GM19468 (cell line): ENCODE data around the gene ADGRD1.

ENCODE experiments used
- ATAC-seq: cut with Tn5 transposase; IDR thresholded peaks from one replicate; pipeline ENCODE4 v1.9.1; 2021; ENCODE audit warnings: mild to moderate bottlenecking, moderate library complexity, moderate number of reproducible peaks; ENCODE audit not compliant: unreplicated experiment; ENCODE audit errors: extremely low read depth

Gene ADGRD1

DNA sequence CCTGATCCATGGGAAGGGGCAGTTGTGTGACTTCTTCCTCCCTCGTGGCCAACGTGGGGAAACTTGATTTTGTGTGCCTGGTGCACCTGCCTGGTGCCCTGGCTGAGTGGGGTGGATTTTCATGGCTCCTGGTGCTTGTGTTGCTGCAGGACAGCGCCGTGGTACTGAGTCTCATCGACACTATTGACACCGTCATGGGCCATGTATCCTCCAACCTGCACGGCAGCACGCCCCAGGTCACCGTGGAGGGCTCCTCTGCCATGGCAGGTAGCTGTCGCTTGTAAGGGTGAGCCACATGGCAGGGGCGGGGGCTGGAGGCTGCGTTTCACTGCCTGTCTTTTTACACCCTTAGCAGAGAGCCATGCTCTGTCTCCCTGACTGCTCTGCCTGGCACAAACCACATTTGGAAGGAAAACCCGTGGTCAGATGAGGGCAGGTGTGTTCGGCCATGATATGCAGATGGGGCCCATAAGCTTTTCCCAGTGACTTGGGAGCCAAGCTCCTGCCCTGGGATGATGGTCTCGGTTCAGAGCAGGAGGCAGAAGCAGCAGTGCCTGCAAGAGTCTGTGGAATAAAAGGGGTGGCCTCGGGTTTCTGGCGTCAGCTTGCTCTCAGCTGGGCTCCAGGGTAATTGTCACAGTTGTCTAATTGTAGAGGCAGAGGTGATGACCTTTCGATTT, 49.5 kb downstream of the ADGRD1 start:
- ATAC-seq: no peak

DNA sequence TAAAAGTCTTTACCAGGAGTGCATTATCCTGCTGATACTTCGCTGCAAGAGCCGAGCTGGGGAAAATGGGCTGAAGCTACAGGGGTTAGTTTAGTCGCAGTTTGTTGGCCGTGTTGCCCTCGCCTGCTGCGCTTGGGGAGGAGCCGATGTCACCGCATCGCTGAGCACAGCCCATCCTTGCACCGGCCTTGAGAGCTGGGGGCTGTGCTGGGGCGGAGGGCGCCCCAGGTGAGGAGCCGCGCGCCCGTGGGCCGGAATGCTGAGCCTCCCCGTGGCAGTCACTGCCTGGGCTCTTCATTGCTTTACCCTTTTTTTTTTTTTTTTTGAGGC, 50.0 kb downstream of the ADGRD1 start:
- ATAC-seq: no peak

DNA sequence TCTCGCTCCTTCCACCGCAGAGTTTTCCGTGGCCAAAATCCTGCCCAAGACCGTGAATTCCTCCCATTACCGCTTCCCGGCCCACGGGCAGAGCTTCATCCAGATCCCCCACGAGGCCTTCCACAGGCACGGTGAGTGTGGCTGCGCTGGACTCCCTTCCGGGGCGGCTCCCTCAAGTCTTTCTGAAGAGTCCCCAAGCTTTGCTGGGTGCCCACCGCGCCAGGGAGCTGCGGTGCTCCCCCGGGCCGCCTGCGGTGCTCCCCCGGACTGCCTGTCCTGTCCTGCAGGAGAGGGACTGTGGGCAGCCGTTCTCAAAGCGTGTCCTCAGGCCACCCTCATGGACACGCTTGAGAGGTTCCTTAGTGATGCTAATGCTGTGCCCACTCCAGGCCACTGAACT, 50.5 kb downstream of the ADGRD1 start:
- no peak for ATAC-seq

- ATAC-seq: no peak
Measured at GRCh38 chr12:131005161-131006035, 51.7 kb downstream of the ADGRD1 start.

DNA sequence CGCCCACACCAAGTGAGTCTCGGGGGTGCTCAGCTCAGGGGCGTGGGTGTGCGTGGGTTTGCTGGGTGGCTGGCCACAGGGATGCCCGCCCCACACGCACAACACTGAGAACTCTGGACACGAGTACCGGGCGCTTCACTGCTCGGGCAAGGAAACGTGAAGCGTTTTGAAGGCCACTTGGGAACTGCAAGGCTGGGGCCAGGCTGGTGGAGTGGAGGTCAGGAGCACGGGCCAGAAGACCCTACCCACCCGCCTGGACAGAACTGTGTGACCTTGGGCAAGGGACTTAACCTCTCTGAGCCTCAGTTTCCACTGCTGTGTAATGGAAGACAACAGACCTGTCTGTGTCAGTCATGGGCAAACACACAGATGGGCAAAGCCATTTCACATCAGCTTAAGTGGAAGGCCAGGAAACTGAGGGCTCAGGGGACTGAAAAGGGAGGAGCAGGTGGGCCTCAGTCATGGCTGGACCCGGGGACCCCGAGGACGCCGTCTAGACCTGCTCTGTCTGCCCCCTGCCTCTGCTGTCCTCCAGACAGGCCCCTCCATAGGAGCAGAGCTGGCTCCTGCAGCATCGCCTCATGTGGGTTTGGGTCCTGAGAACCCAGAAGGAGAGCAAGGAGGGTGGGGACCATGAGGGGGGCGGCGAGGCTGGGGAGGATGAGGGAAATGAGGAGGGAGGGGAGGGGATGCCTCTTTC, 52.5 kb downstream of the ADGRD1 start:
- no peak for ATAC-seq

DNA sequence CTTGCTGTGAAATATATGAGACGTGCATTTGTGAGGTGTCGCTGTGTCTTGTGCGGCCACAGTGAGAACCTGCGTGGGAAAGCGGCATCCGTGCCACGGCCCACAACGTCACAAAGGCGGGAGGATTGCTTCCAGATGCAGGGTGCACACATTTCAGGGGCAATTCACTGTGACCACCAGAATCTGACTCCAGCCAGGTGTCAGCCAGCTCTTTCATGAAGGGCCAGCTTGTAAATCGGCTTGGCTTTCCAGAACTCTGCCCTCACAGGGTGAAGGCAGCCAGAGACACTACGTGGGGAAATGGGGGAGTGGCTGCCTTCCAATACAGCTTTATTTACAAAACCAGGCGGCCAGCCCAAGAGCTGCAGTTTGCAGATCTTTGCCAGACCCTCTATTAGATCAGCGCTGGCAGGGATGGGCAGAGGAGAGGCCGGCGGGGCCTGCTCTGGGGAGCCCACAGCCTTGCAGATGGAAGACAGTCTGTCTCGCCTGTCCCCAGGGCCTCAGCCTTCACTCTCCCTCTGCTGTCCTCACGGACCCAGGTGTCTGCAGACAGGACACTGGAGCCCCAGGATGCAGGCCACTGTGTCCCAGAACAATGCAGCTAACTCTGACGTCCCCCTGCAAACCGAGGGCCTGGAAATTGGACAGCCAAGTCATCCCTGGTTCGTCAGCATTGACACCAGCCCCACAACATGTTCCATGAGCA, 53.5 kb downstream of the ADGRD1 start:
- ATAC-seq: no peak

- ATAC-seq: no peak
Measured at GRCh38 chr12:131007740-131008117, 54.0 kb downstream of the ADGRD1 start.

DNA sequence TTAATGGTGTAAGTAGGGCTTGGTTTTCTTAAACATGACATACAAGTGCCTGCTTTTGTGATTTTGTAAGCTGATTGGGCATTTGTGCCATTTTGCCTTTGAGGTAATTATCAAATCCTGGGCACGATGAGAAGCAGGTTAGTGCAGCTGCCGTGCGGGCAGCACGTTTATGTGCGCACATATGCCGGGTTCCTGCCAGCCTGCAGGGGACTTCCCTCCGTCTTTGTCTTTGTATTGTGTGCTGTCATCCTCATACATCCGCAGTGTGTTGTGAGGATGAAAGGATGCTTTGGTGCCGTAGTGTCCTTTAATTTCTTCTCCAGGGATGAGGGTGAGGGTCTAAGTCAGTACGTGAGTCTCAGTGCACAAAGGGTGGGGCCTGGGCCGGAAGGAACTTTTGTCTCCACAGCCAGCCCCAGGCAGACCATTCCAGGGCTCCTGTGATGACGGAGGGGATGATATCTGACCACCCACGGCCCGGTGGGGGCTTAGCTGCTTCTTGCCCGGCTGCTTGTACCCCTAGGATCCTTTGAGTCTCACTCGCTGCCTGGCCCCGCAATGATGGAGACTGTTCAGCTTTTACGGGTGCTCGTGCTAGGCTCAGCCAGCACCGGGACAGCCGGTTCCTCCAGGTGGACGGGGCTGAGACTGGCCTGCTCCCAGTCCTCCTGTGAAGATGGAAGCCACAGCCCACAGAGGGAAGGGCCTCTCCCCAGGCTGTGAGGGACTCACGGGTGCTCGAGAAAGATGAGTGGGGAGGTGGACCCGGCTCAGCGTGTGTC, 54.6 kb downstream of the ADGRD1 start:
- ATAC-seq: no peak

- no peak for ATAC-seq
Measured at GRCh38 chr12:131008913-131009270, 55.2 kb downstream of the ADGRD1 start.

DNA sequence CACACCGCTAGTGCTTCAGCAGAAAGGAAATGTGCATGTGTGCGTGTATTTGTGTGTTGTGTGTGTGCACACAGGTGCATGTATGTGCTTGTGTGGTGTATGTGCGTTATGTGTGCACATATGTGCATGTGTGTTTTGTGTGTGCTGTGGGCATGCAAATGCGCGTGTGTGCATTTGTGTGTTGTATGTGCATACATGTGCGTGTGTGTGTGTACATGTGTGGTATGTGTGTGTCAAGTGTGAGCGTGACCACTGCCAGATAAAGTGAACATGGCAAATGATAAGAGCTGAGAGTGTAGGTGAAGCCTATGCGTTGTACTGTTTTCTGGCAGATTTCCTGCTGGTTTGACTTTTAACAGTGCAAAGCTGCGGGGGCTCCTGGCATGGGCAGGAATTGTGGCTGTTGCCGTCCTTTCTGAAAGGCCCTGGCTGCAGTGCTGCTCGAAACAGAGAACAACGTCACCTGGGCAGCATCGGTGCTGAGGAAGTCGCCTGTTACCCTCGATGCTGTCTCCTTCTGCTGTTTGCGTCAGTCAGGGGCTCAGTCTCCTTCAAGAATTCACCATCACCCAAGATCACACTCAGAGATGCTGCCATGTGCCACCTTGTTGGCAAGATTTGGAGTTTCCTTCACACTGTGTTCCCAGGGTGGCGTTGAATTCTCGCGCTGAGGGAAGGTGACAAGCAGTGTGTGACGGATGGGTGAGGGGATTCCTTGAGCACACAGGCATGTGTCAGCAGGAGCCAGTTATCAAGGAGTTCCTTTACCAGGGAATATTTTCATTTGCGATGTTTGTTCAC, 56.1 kb downstream of the ADGRD1 start:
- no peak for ATAC-seq

DNA sequence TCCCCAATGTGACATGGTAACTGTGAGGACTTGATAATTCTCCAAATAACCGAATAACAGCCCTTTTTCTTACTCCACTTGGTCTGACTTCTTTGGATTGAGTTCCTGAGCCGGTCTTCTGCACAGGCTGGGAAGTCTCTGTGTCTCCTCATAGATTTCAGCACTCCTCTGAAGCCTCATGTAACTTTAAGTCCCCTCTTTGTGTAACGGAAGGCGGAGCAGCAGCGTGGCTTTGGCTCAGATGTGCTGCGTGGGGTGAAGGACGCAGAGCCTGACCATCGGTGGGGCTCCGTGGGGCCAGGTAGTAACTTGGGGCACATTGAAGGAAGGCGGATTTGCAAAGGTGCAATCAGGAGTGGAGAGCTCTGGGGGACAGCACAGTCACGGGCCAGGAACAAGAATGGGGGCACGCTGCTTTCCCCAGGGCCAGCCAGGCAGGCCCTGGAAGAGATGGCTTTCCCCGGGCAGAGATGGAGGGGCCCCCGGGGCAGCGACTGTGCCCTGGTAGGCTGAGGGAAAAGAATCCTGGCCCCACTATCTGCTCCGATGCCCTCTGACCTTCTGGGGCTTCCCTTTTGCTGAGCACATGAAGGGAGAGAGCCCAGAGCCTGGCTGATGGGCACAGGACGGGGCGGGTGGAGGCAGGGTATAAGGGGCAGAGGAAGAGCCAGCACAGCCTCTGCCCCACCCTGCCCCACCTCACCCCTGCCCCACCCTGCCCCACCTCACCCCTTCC, 56.9 kb downstream of the ADGRD1 start:
- no peak for ATAC-seq

DNA sequence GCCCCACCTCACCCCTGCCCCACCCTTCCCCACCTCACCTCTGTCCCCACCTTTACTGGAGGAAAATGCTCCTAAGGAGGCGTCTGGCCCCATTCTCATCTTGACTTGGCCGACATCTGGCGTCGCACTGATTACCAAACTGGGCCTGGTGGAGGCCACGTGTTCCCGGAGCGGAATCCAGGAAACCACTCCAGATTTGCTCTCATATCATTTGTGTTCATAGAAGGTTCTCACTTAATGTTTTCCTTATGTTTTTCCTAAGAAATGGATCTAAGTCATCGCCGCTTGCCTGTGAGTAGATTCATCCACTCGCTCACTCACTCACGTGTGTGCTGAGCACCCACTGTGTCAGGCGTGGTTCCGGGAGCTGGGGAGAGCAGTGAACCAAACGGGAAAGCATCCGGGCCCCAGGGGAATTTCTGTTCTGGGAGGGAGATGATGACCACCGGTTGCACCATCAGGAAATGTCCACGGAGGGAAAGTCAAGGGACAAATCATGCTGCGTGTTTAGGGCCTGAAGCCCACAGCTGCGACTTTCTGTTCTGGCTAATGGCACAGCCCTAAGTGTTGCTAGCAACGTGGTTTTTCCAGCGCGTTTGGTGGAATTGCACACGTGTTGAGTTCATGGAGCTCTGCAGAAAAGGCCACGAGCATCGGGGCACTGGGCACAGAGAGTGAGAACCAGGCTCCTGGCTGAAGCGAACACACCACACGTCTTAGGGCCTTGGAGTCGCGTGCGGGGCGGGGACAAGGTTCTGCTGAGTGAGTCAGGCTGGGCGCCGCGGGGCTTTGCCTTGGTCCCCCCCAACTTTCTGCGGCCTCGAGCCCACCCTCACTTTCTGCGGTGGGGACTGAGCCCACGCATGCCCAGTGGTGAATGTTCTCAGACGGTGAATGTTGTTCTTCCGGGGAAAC, 57.7 kb downstream of the ADGRD1 start:
- no peak for ATAC-seq

GRCh38 chr12:131012279-131013069, 58.8 kb downstream of the ADGRD1 start:
- ATAC-seq: no peak

GRCh38 chr12:131013118-131013517, 59.4 kb downstream of the ADGRD1 start:
- no peak for ATAC-seq

DNA sequence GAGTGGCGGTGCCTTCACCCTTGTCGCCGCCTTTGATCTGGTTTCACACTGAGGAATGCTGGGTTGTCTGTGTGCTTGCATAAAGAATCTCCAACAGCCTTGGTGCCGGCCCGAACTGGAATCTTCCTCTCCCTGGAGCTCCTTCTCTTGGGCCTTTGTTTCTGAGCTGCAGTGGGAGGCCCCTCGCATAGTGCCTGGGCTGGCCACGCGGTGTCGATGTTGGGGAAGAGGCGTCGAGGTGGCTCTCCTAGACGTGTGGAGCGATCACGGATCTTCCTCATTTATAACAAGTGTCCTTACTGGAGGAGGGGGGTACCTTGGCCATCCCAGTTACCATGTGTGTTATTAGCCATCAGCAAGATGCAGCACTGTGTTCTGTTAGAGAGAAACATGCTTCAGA, 60.6 kb downstream of the ADGRD1 start:
- ATAC-seq: no peak

DNA sequence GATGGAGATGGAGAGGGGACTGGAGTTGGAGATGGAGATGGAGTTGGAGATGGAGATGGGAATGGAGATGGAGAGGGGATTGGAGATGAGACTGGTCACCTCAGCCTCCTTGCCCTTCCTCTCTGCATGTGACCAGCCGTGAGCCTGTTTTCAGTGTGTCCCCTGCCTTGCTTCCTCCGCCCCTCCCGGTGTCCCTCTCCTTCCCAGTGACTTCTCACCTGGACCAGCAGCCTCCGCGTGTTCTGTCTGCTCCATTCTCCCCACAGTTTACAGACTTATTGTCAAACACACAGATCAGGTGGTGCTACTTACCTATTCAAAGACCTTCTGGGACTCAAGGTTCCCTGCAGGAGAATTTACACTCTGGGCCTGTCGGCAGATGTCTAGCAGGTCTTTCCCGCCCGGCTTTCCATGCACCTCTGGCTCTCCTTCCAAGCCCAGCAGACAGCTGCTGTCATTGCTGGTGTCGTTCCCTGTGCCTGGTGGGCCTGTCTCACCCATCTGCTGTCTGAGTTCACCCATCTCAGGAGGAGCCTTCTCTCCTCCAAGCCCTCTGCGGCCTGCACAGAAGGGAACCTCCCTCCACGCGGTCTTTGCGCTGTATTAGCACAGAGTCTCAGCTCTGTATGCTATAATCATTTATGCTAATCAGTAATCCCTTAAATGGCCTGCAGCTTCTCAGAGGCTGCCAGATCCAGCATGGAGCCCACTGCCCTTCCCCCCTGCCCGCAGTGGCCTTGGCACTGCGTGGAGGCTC, 62.1 kb downstream of the ADGRD1 start:
- ATAC-seq: no peak
